Gastroesophageal sphincter (tissue), 3 donors: Measurements from ENCODE around the gene EHMT1.

Experiments
- CTCF ChIP-seq, 4 experiments: fragments of 200-600 bp in 2 of 4; fragments of 450-650 bp in 2 of 4; sonication (generic) in 1 of 4; IDR thresholded peaks; one replicate each; pipeline ENCODE4 v1.5.1; 2017 to 2019; ENCODE audit warnings: antibody characterized with exemption in 4 of 4, mild to moderate bottlenecking in 2 of 4, moderate library complexity in 2 of 4
- POLR2AphosphoS5 ChIP-seq: sonication (generic); formaldehyde crosslinking; IDR thresholded peaks from one replicate; pipeline ENCODE4 v1.6.1; 2017; ENCODE audit warnings: antibody characterized with exemption

DNA sequence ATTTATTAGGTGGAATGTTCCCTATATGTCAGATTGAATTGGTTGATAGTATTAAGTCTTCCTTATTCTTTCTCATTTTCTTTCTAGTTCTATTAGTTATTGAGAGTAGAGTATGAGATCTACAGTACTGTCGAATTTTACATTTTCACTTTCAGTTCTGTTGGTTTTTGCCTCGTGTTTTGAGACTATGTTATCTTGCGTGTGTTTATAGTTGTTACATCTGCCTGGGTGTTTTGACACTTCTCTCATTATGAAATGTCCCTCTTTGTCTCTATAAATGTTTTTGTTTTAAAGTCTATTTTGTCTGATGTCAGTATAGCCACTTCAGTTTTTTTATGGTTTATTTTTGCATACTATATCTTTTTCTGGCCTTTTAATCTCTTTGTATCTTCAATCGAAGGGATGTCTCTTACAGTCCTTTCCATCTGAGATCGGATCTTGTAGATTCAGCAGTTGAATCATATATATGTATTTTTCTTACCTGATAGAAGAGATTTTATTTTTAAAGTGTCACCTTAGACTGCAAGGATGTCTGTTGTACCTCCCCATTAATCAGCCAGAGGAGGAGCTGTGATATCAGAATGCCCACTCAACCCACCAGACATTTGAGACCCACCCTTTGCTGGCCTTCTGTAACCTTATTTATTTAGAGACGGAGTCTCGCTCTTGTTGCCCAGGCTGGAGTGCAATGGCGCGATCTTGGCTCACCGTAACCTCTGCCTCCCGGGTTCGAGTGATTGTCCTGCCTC lies 20.7 kb downstream of the EHMT1 start:
- TF ChIP-seq POLR2AphosphoS5 (no peak), CTCF (IDR thresholded peaks at IDR 0.05) (no peak)
